K562 (cell line): ENCODE measurements around the gene CEP76. TPM values are rescaled to one million over a fixed set of nuclear protein-coding genes. Genes with fewer than 3 reads are reported as not detected.

Experiments
- ATAC-seq: fragments of 200-7000 bp; cut with Tn5 transposase; 3 replicates; pipeline ENCODE4 v1.9.1; 2020; ENCODE audit warnings: moderate library complexity
- BruUV-seq: library from RNA; stranded (reverse); fragments of 400-500 nt; replicated peaks from 2 replicates; lab custom pipeline; 2021; lab: Mats Ljungman, UMichigan
- CTCF ChIA-PET: fragments of 300-600 bp; formaldehyde crosslinking; extraction: SDS; loops from one replicate; lab custom pipeline; 2021; ENCODE audit warnings: low intra/inter-chr PET ratio; lab: Yijun Ruan, JAX
- POLR2A ChIA-PET: fragments of 300-600, 350-650 bp; sonication (Branson Sonifier 250); formaldehyde crosslinking; extraction: SDS; loops from one replicate; lab custom pipeline; 2021; ENCODE audit warnings: antibody characterized with exemption, inconsistent platforms; lab: Yijun Ruan, JAX
- DNase-seq, 4 experiments: peaks; one replicate each; pipeline versions ENCODE4 v3.0.0 to v3.0.0-alpha.2; 2011 to 2018; ENCODE audit warnings: low spot score in 3 of 4, mixed read lengths in 3 of 4; ENCODE audit errors: extremely low read depth in 1 of 4
- FAIRE-seq: peaks from 2 replicates; lab custom pipeline; 2011; peaks lifted over from hg19 to GRCh38; lab: Jason Lieb, UNC
- H2AFZ ChIP-seq: 2 replicates; pipeline ENCODE4 v1.6.0; 2011; ENCODE audit warnings: low read depth, low read length, control low read depth, inconsistent platforms
- H3K27ac ChIP-seq: fragments of 200-600 bp; 3 replicates; pipeline ENCODE4 v1.8.0; 2011; ENCODE audit warnings: low read depth, mild to moderate bottlenecking, control low read depth, inconsistent platforms, low read length, moderate library complexity, mixed read lengths; ENCODE audit errors: extremely low read depth
- H3K27me3 ChIP-seq, 2 experiments: fragments of 300-600 bp in 1 of 2; 2 replicates in 1 of 2; 3 replicates in 1 of 2; pipeline versions ENCODE4 v1.6.0 to v1.8.0; 2011; ENCODE audit warnings: inconsistent platforms in 2 of 2, low read length in 2 of 2, mild to moderate bottlenecking in 1 of 2, mixed read lengths in 1 of 2, moderate library complexity in 1 of 2; ENCODE audit not compliant: control insufficient read depth in 2 of 2, insufficient read depth in 2 of 2
- H3K36me3 ChIP-seq: fragments of 300-600 bp; 3 replicates; pipeline ENCODE4 v1.8.0; 2011; ENCODE audit warnings: mild to moderate bottlenecking, low read length, inconsistent platforms; ENCODE audit not compliant: control insufficient read depth, insufficient read depth
- H3K4me1 ChIP-seq, 2 experiments: fragments of 200-600 bp in 1 of 2; replicated peaks in 1 of 2; 2 replicates in 1 of 2; 3 replicates in 1 of 2; pipeline versions ENCODE4 v1.5.1 to v1.8.0; 2011; ENCODE audit warnings: inconsistent platforms in 2 of 2, low read length in 2 of 2, mild to moderate bottlenecking in 1 of 2, mixed read lengths in 1 of 2, moderate library complexity in 1 of 2; ENCODE audit not compliant: control insufficient read depth in 2 of 2, insufficient read depth in 2 of 2
- H3K4me2 ChIP-seq: 2 replicates; pipeline ENCODE4 v1.6.1; 2011; ENCODE audit warnings: low read length, control low read depth, inconsistent platforms, mixed read lengths; ENCODE audit not compliant: insufficient read depth
- H3K4me3 ChIP-seq: fragments of 200-600 bp; sonication (generic), shearing (Covaris generic); 2 replicates; pipeline ENCODE4 v1.5.1; 2016; ENCODE audit warnings: control low read depth, inconsistent platforms
- H3K79me2 ChIP-seq: fragments of 200-600 bp; 3 replicates; pipeline ENCODE4 v1.8.0; 2011; ENCODE audit warnings: low read length, inconsistent platforms; ENCODE audit not compliant: control insufficient read depth, insufficient read depth
- H3K9ac ChIP-seq, 2 experiments: 2 replicates each; pipeline versions ENCODE4 v1.6.0 to v1.6.1; 2011; ENCODE audit warnings: low read depth in 2 of 2, low read length in 2 of 2, control low read depth in 1 of 2, inconsistent platforms in 1 of 2, mild to moderate bottlenecking in 1 of 2, mixed read lengths in 1 of 2; ENCODE audit not compliant: insufficient read depth in 1 of 2
- H3K9me1 ChIP-seq: one replicate; pipeline ENCODE4 v1.6.0; 2011; ENCODE audit warnings: inconsistent platforms, mild to moderate bottlenecking, low read length, moderate library complexity; ENCODE audit not compliant: control insufficient read depth, insufficient read depth
- H3K9me3 ChIP-seq: replicated peaks from 2 replicates; pipeline ENCODE4 v1.5.1; 2011; ENCODE audit warnings: low read depth, low read length, inconsistent platforms; ENCODE audit not compliant: control insufficient read depth, insufficient read depth
- H4K20me1 ChIP-seq: replicated peaks from 2 replicates; pipeline ENCODE4 v1.6.1; 2011; ENCODE audit warnings: low read length, inconsistent platforms, mixed read lengths; ENCODE audit not compliant: control insufficient read depth, insufficient read depth
- ASH1L ChIP-seq: fragments of 450-650 bp; IDR thresholded peaks from 2 replicates; pipeline ENCODE4 v1.6.1; 2018; ENCODE audit warnings: borderline replicate concordance, mild to moderate bottlenecking, low read depth; ENCODE audit not compliant: partially characterized antibody
- E2F4 ChIP-seq: sonication (generic); formaldehyde crosslinking; IDR thresholded peaks from 2 replicates; pipeline ENCODE4 v1.8.0; 2022; ENCODE audit warnings: mild to moderate bottlenecking, low read depth, missing genetic modification reagents
- E2F8 ChIP-seq: fragments of 450-650 bp; IDR thresholded peaks from 2 replicates; pipeline ENCODE4 v1.7.1; 2018; ENCODE audit warnings: mild to moderate bottlenecking, low read depth; ENCODE audit not compliant: partially characterized antibody
- HBP1 ChIP-seq: fragments of 450-650 bp; formaldehyde crosslinking; IDR thresholded peaks from 2 replicates; pipeline ENCODE4 v1.4.0; 2022; ENCODE audit warnings: missing genetic modification characterization
- MECOM ChIP-seq: fragments of 250-450 bp; sonication (Bioruptor Pico); IDR thresholded peaks from 2 replicates; pipeline ENCODE4 v1.8.0; 2022; ENCODE audit warnings: inconsistent platforms
- WGBS: fragments of 100-300 bp; shearing (Covaris generic); methylation state at CpG from one replicate; pipeline ENCODE4 v1.1.6; 2016; ENCODE audit warnings: low coverage, mixed read lengths; ENCODE audit not compliant: insufficient coverage; ENCODE audit errors: missing lambda C conversion rate; 5-methylcytosine and 5-hydroxymethylcytosine counted together
- in situ Hi-C: fragments of 300-500 bp; cut with MboI; formaldehyde crosslinking; loops from 4 replicates; pipeline ENCODE4 v1.15.0; 2018; ENCODE audit warnings: inconsistent platforms, mixed read lengths
- intact Hi-C: fragments of 100-400 bp; cut with micrococcal nuclease; formaldehyde crosslinking; loops from 2 replicates; pipeline ENCODE4 v1.14.2; 2022
- polyA plus RNA-seq, 8 experiments: library from polyadenylated mRNA; depleted of rRNA in 4 of 8; stranded (reverse) in 5 of 8; unstranded in 3 of 8; fragments of >200 nt; fragmentation: Nextera tagmentation in 2 of 8; fragmentation: Illumina TruSeq in 1 of 8; extraction: Ambion mirVana in 2 of 8; extraction: Trizol in 1 of 8; gene quantifications; 2 replicates each; pipeline versions ENCODE4 v1.2.1 to v1.2.3, GENCODE V29; 2011 to 2014; ENCODE audit warnings: inconsistent platforms in 1 of 8, missing spikeins in 1 of 8
- total RNA-seq, 7 experiments: library from RNA; depleted of rRNA in 6 of 7; stranded (reverse); fragments of >200 nt in 6 of 7; fragmentation: Illumina TruSeq in 2 of 7; extraction: Trizol in 2 of 7; gene quantifications; 2 replicates each; pipeline versions ENCODE4 v1.2.1 to v1.2.3, GENCODE V29; 2011 to 2021; ENCODE audit warnings: low replicate concordance in 1 of 7

CEP76 gene
- total and polyA plus RNA-seq, 9 of the 15 experiments (the other 6 are each of a cell fraction or from before 2014, with no cell fraction given), result 5.3 to 27.3 (median 19.3) TPM

GRCh38 chr18:12651651-12652050, 50.9 kb downstream of the CEP76 start:
- H3K9me1 ChIP-seq, result no peaks in the 10 kb centered on the region
- in situ Hi-C loops (no loop called here), intact Hi-C loops (loop anchor here (10.0 kb wide), 1 partner anchor 177 kb away; no protein-coding TSS in a partner anchor)
- H3K79me2 ChIP-seq, result peaks cover 57% of the 10 kb centered on the region
- no peaks in the 10 kb centered on the region for H3K9me3 ChIP-seq
- BruUV-seq, result no TSS peak
- peaks cover 11% of the 10 kb centered on the region; the same call in 2 of the 3 replicates for H3K36me3 ChIP-seq
- H3K4me2 ChIP-seq, result no peak overlapping the region
- peaks cover 7% of the 10 kb centered on the region; the same call in 1 of the 2 replicates for H4K20me1 ChIP-seq
- H3K4me1 ChIP-seq, result peaks cover 0 to 18% of the 10 kb centered on the region in 2 experiments; a peak in 3 of 5 replicates
- no peak overlapping the region for H3K4me3 ChIP-seq
- H2AFZ ChIP-seq, result no peak overlapping the region
- H3K9ac ChIP-seq, result no peak overlapping the region
- FAIRE-seq (no peak), ATAC-seq (no peak), DNase-seq (no peak)
- 79% methylated on average over 4 of the region's 4 CpGs for WGBS
- no peak overlapping the region for H3K27ac ChIP-seq
- TF ChIP-seq E2F4, result no peak
- ChIA-PET CTCF (no interaction called here), POLR2A (interaction anchor here (1.8 kb wide), 1 partner anchor 11 kb away, joined by 4 read pairs; no protein-coding TSS in a partner anchor)
- no peaks in the 10 kb centered on the region for H3K27me3 ChIP-seq

GRCh38 chr18:12647773-12648172, 54.8 kb downstream of the CEP76 start:
- ATAC-seq, result no peak
- Histone ChIP-seq H3K27ac (no peak overlapping the region), H2AFZ (no peak overlapping the region), H3K9ac (no peak overlapping the region), H3K36me3 (peaks cover 17% of the 10 kb centered on the region; the same call in 2 of the 3 replicates), H4K20me1 (peaks cover under 1% of the 10 kb centered on the region; the same call in 1 of the 2 replicates), H3K9me1 (no peaks in the 10 kb centered on the region), H3K27me3 (no peaks in the 10 kb centered on the region), H3K9me3 (no peaks in the 10 kb centered on the region), H3K79me2 (peaks cover 34% of the 10 kb centered on the region), H3K4me1 (peaks cover 3 to 7% of the 10 kb centered on the region in 2 experiments; a peak in 3 of 5 replicates), H3K4me2 (no peak overlapping the region), H3K4me3 (no peak overlapping the region)
- intact Hi-C loops (no loop called here), in situ Hi-C loops (no loop called here)
- no peak for FAIRE-seq
- DNase-seq, result no peak
- WGBS, result 73% methylated on average over 3 of the region's 3 CpGs
- ChIA-PET CTCF (no interaction called here), POLR2A (interaction anchor here (0.6 to 1.4 kb wide), 4 partner anchors 11 to 438 kb away, joined by 3 to 5 read pairs (median 3); no protein-coding TSS in a partner anchor)
- BruUV-seq, result no TSS peak
- TF ChIP-seq MECOM (CRISPR knock-in tag) (no peak), ASH1L (no peak), HBP1 (CRISPR knock-in tag) (no peak), E2F8 (no peak)
